Astrocyte (in vitro differentiated cells and primary cell): ENCODE measurements around the gene ZNF808.
"Not testable (repeated sequence)": the region's sequence is repeated elsewhere in the genome, so short reads cannot be mapped to it uniquely, and the experiment has no call there.

Experiments used
- EZH2 ChIP-seq: IDR thresholded peaks from 2 replicates; pipeline ENCODE4 v1.6.1; 2012; ENCODE audit warnings: mild to moderate bottlenecking, low read length, inconsistent platforms; ENCODE audit not compliant: insufficient read depth
- TF ChIP-seq, protein P1 (sequence below): IDR thresholded peaks from 2 replicates; pipeline ENCODE4 v1.5.1; 2011; ENCODE audit warnings: low read depth, mild to moderate bottlenecking, inconsistent platforms, low read length, moderate library complexity; ENCODE audit not compliant: insufficient read depth

DNA sequence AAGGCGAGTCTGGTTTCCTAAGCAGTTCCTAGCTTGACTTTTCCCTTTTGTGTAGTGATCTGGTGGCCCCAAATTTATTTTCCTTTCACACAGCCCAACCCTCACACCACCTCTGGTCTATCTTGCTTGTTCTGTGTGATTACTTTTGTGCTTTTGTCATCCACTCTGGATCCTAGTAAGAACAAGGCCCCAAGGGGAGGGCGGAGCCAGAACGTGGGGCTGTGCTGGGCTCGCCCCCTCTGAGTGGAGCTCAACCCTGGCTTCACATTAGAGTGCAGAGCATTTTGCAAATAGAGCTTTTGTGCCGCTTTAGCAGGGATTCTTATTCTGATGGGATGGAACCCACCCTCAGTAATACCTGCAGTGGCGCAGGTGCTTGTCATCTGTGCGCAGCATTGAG lies 42.4 kb upstream of the ZNF808 start:
- TF ChIP-seq, protein P1, sequence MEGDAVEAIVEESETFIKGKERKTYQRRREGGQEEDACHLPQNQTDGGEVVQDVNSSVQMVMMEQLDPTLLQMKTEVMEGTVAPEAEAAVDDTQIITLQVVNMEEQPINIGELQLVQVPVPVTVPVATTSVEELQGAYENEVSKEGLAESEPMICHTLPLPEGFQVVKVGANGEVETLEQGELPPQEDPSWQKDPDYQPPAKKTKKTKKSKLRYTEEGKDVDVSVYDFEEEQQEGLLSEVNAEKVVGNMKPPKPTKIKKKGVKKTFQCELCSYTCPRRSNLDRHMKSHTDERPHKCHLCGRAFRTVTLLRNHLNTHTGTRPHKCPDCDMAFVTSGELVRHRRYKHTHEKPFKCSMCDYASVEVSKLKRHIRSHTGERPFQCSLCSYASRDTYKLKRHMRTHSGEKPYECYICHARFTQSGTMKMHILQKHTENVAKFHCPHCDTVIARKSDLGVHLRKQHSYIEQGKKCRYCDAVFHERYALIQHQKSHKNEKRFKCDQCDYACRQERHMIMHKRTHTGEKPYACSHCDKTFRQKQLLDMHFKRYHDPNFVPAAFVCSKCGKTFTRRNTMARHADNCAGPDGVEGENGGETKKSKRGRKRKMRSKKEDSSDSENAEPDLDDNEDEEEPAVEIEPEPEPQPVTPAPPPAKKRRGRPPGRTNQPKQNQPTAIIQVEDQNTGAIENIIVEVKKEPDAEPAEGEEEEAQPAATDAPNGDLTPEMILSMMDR: not testable (repeated sequence)
- not testable (repeated sequence) for TF ChIP-seq EZH2
